GM12892 (cell line): ENCODE measurements around the gene CBARP.

Source experiments
- POLR2A ChIP-seq: IDR thresholded peaks from 2 replicates; pipeline ENCODE4 v1.6.1; 2011; ENCODE audit warnings: low read depth, low read length, control low read depth
- POLR2AphosphoS5 ChIP-seq: IDR thresholded peaks from 2 replicates; pipeline ENCODE4 v1.6.1; 2011; ENCODE audit warnings: low read depth, low read length, control low read depth

DNA sequence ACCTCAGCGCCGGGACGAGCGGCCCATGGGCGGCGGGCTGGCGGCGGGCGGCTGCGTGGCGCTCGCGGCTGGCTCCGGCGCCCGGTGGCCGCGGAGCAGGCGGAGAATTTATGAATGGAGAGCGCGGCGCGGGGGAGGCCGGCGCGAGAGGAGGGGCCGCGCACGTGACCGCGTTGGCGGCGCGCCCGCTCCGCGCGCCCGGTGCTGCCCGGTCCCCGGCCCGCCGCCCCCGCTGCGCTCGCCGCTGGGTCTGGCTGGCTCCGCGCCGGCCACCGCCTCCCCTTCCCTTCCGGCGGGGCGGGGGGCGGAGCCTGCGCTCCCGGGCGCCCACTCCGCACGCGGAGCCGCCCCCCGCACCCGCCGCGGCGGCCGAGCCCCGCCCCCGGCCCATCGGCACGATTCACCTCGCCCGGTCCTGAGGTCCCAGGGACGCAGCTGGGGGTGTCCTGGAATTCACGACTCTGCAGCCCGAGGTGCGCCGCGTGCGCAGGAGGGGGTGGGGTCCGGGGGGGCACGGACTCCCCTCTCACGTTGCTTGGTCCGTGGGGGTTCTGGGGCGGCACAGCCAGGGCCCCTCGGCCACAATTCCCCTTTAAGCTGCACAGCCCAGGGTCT, at the start of gene CBARP:
- TF ChIP-seq POLR2AphosphoS5 (no peak), POLR2A (no peak)
